GM23338 (cell line): ENCODE results near the gene SLC5A4. TPM values are rescaled to one million over a fixed set of nuclear protein-coding genes. Genes with fewer than 3 reads are reported as not detected.

Experiments used
- ATAC-seq: fragments of 200-7000 bp; cut with Tn5 transposase; 3 replicates; pipeline ENCODE4 v1.9.1; 2020
- DNase-seq: peaks from one replicate; pipeline ENCODE4 v3.0.0-alpha.2; 2015; ENCODE audit warnings: low spot score
- H2AFZ ChIP-seq: fragments of 200-600 bp; sonication (generic); 2 replicates; pipeline ENCODE4 v1.8.0; 2016; ENCODE audit warnings: antibody characterized with exemption, mild to moderate bottlenecking, moderate library complexity
- H3F3A ChIP-seq: fragments of 200-600 bp; sonication (generic); replicated peaks from 2 replicates; pipeline ENCODE4 v1.8.0; 2017; ENCODE audit warnings: antibody characterized with exemption, mixed run types, low read depth
- H3K27ac ChIP-seq: fragments of 200-600 bp; sonication (generic); 2 replicates; pipeline ENCODE4 v1.6.1; 2016; ENCODE audit warnings: low read depth
- H3K27me3 ChIP-seq: fragments of 200-600 bp; sonication (generic); 2 replicates; pipeline ENCODE4 v1.8.0; 2016; ENCODE audit warnings: mild to moderate bottlenecking, mixed run types, moderate library complexity; ENCODE audit not compliant: insufficient read depth
- H3K36me3 ChIP-seq: fragments of 200-600 bp; sonication (generic); 2 replicates; pipeline ENCODE4 v1.8.0; 2016; ENCODE audit warnings: mild to moderate bottlenecking; ENCODE audit not compliant: insufficient read depth
- H3K4me1 ChIP-seq: fragments of 200-600 bp; sonication (generic); 2 replicates; pipeline ENCODE4 v1.8.0; 2016; ENCODE audit warnings: mild to moderate bottlenecking, moderate library complexity; ENCODE audit not compliant: insufficient read depth
- H3K4me2 ChIP-seq: fragments of 200-600 bp; sonication (generic); 2 replicates; pipeline ENCODE4 v1.7.1; 2017; ENCODE audit warnings: mixed run types
- H3K4me3 ChIP-seq: fragments of 200-600 bp; sonication (generic); 2 replicates; pipeline ENCODE4 v1.6.1; 2016; ENCODE audit warnings: mixed run types
- H3K79me2 ChIP-seq: fragments of 200-600 bp; sonication (generic); replicated peaks from 2 replicates; pipeline ENCODE4 v1.8.0; 2017; ENCODE audit warnings: mild to moderate bottlenecking; ENCODE audit not compliant: insufficient read depth
- H3K9me2 ChIP-seq: fragments of 200-600 bp; sonication (generic); 2 replicates; pipeline ENCODE4 v1.8.0; 2017; ENCODE audit not compliant: insufficient read depth
- H4K20me1 ChIP-seq: fragments of 200-600 bp; sonication (generic); replicated peaks from 2 replicates; pipeline ENCODE4 v1.8.0; 2017; ENCODE audit warnings: mild to moderate bottlenecking; ENCODE audit not compliant: insufficient read depth
- H3K27ac Mint-ChIP-seq: 2 replicates; pipeline ENCODE4 v1.8.0; 2020; ENCODE audit warnings: inconsistent platforms, mild to moderate bottlenecking, moderate library complexity, mixed read lengths
- H3K27me3 Mint-ChIP-seq: 3 replicates; pipeline ENCODE4 v1.8.0; 2022; ENCODE audit warnings: low read depth, mild to moderate bottlenecking, moderate library complexity, mixed read lengths, inconsistent platforms; ENCODE audit not compliant: insufficient read depth, poor library complexity
- H3K36me3 Mint-ChIP-seq: 3 replicates; pipeline ENCODE4 v1.8.0; 2021; ENCODE audit warnings: low read depth, mild to moderate bottlenecking, inconsistent platforms, moderate library complexity, mixed read lengths
- H3K4me1 Mint-ChIP-seq: 3 replicates; pipeline ENCODE4 v1.8.0; 2020; ENCODE audit warnings: mild to moderate bottlenecking, inconsistent platforms, mixed read lengths
- H3K4me3 Mint-ChIP-seq: 3 replicates; pipeline ENCODE4 v1.8.0; 2021; ENCODE audit warnings: moderate library complexity, mild to moderate bottlenecking, inconsistent platforms, mixed read lengths
- H3K9me3 Mint-ChIP-seq: 3 replicates; pipeline ENCODE4 v1.8.0; 2020; ENCODE audit warnings: moderate library complexity, mild to moderate bottlenecking, inconsistent platforms, mixed read lengths
- CREB1 ChIP-seq: fragments of 250-450 bp; sonication (Bioruptor Pico); IDR thresholded peaks from 2 replicates; pipeline ENCODE4 v1.5.0; 2020; ENCODE audit warnings: low read depth, mild to moderate bottlenecking, moderate library complexity
- CTCF ChIP-seq, 2 experiments: fragments of 200-600 bp in 1 of 2; sonication (generic) in 1 of 2; conservative IDR thresholded peaks; 2 replicates each; pipeline versions ENCODE4 v1.5.1 to v1.6.1; 2016 to 2017; ENCODE audit warnings: antibody characterized with exemption in 2 of 2, low read depth in 2 of 2, mild to moderate bottlenecking in 2 of 2, moderate library complexity in 1 of 2
- EZH2 ChIP-seq: fragments of 200-600 bp; sonication (generic); IDR thresholded peaks from one replicate; pipeline ENCODE4 v1.8.0; 2017; ENCODE audit warnings: antibody characterized with exemption, mild to moderate bottlenecking, low read depth; ENCODE audit not compliant: unreplicated experiment
- EZH2phosphoT487 ChIP-seq: fragments of 200-600 bp; sonication (generic); IDR thresholded peaks from one replicate; pipeline ENCODE4 v1.8.1; 2018; ENCODE audit warnings: antibody characterized with exemption; ENCODE audit not compliant: unreplicated experiment
- JUNB ChIP-seq: IDR thresholded peaks from one replicate; pipeline ENCODE4 v1.6.1; 2016; ENCODE audit warnings: antibody characterized with exemption; ENCODE audit not compliant: unreplicated experiment
- NANOG ChIP-seq: IDR thresholded peaks from 2 replicates; pipeline ENCODE4 v1.6.1; 2016; ENCODE audit warnings: antibody characterized with exemption, borderline replicate concordance
- POLR2AphosphoS5 ChIP-seq: IDR thresholded peaks from 2 replicates; pipeline ENCODE4 v1.6.1; 2016; ENCODE audit warnings: antibody characterized with exemption, low read depth
- STAT1 ChIP-seq: IDR thresholded peaks from one replicate; pipeline ENCODE4 v1.6.1; 2016; ENCODE audit warnings: antibody characterized with exemption; ENCODE audit not compliant: unreplicated experiment
- ZNF114 ChIP-seq: fragments of 250-450 bp; sonication (Bioruptor Pico); IDR thresholded peaks from 2 replicates; pipeline ENCODE4 v1.5.0; 2020; ENCODE audit warnings: mild to moderate bottlenecking, moderate library complexity
- ZNF331 ChIP-seq: fragments of 250-450 bp; sonication (Bioruptor Pico); IDR thresholded peaks from 2 replicates; pipeline ENCODE4 v1.5.0; 2020; ENCODE audit warnings: low read depth, mild to moderate bottlenecking, moderate library complexity
- polyA plus RNA-seq: library from polyadenylated mRNA; unstranded; fragments of >200 nt; fragmentation: Nextera tagmentation; extraction: Ambion mirVana; gene quantifications from 2 replicates; pipeline ENCODE4 v1.2.1, GENCODE V29; 2016
- total RNA-seq: library from RNA; depleted of rRNA; stranded (reverse); fragments of >200 nt; shearing (Covaris generic); gene quantifications from 2 replicates; pipeline ENCODE4 v1.2.3, GENCODE V29; 2014
- TF ChIP-seq, protein P1 (sequence below): IDR thresholded peaks from 2 replicates; pipeline ENCODE4 v1.6.1; 2016; ENCODE audit warnings: antibody characterized with exemption
- TF ChIP-seq, protein P2 (sequence below): IDR thresholded peaks from one replicate; pipeline ENCODE4 v1.6.1; 2018; ENCODE audit warnings: antibody characterized with exemption; ENCODE audit not compliant: unreplicated experiment
- TF ChIP-seq, protein P3 (sequence below): fragments of 250-450 bp; sonication (Bioruptor Pico); IDR thresholded peaks from 2 replicates; pipeline ENCODE4 v1.5.0; 2020; ENCODE audit warnings: mild to moderate bottlenecking, moderate library complexity

The SLC5A4 gene
- total and polyA plus RNA-seq, 2 experiments from 2014 or later = 0.16 TPM; not detected in 1

DNA sequence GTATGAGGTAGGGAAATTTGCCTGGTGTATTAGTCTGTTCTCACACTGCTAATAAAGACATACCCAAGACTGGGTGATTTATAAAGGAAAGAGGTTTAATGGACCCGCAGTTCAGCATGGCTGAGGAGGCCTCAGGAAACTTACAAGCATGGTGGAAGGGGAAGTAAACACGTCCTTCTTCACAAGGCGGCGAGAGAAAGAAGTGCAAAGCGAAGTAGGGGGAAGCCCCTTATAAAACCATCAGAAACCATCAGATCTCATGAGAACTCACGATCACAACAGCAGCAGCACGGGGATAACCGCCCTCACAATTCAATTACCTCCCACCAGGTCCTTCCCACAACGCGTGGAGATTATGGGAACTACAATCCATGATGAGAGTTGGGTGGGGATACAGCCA is 38.2 kb downstream of the SLC5A4 start:
- no peak overlapping the region for H3K27ac ChIP-seq
- no peaks in the 10 kb centered on the region for H4K20me1 ChIP-seq
- 0 out of 2 replicates have a peak, but pooled peaks cover 5% of the 10 kb centered on the region for H3K27me3 ChIP-seq
- Mint-ChIP-seq H3K27ac (no peak overlapping the region), H3K4me3 (no peak overlapping the region), H3K4me1 (peaks cover 16% of the 10 kb centered on the region), H3K27me3 (peaks cover 6% of the 10 kb centered on the region), H3K36me3 (no peaks in the 10 kb centered on the region; the same call in 2 of the 3 replicates), H3K9me3 (no peaks in the 10 kb centered on the region)
- ATAC-seq (no peak), DNase-seq (no peak)
- no peak overlapping the region for H3K4me2 ChIP-seq
- no peaks in the 10 kb centered on the region for H3K36me3 ChIP-seq
- H3K79me2 ChIP-seq = no peaks in the 10 kb centered on the region
- no peak overlapping the region for H3K4me3 ChIP-seq
- no peaks in the 10 kb centered on the region for H3K4me1 ChIP-seq
- H3K9me2 ChIP-seq = no peaks in the 10 kb centered on the region
- H3F3A ChIP-seq = no peaks in the 10 kb centered on the region
- no peak overlapping the region for H2AFZ ChIP-seq
- TF ChIP-seq JUNB (no peak), CREB1 (no peak), POLR2AphosphoS5 (no peak), STAT1 (no peak), EZH2phosphoT487 (no peak), EZH2 (no peak), ZNF114 (no peak), CTCF (conservative IDR thresholded peaks at IDR 0.05; ENCODE audit: low read depth in 2 of 2) (no peak), ZNF331 (CRISPR knock-in tag) (no peak), NANOG (no peak)
- TF ChIP-seq, protein P1, sequence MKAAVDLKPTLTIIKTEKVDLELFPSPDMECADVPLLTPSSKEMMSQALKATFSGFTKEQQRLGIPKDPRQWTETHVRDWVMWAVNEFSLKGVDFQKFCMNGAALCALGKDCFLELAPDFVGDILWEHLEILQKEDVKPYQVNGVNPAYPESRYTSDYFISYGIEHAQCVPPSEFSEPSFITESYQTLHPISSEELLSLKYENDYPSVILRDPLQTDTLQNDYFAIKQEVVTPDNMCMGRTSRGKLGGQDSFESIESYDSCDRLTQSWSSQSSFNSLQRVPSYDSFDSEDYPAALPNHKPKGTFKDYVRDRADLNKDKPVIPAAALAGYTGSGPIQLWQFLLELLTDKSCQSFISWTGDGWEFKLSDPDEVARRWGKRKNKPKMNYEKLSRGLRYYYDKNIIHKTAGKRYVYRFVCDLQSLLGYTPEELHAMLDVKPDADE = no peak
- TF ChIP-seq, protein P2, sequence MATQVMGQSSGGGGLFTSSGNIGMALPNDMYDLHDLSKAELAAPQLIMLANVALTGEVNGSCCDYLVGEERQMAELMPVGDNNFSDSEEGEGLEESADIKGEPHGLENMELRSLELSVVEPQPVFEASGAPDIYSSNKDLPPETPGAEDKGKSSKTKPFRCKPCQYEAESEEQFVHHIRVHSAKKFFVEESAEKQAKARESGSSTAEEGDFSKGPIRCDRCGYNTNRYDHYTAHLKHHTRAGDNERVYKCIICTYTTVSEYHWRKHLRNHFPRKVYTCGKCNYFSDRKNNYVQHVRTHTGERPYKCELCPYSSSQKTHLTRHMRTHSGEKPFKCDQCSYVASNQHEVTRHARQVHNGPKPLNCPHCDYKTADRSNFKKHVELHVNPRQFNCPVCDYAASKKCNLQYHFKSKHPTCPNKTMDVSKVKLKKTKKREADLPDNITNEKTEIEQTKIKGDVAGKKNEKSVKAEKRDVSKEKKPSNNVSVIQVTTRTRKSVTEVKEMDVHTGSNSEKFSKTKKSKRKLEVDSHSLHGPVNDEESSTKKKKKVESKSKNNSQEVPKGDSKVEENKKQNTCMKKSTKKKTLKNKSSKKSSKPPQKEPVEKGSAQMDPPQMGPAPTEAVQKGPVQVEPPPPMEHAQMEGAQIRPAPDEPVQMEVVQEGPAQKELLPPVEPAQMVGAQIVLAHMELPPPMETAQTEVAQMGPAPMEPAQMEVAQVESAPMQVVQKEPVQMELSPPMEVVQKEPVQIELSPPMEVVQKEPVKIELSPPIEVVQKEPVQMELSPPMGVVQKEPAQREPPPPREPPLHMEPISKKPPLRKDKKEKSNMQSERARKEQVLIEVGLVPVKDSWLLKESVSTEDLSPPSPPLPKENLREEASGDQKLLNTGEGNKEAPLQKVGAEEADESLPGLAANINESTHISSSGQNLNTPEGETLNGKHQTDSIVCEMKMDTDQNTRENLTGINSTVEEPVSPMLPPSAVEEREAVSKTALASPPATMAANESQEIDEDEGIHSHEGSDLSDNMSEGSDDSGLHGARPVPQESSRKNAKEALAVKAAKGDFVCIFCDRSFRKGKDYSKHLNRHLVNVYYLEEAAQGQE = no peak
- TF ChIP-seq, protein P3, sequence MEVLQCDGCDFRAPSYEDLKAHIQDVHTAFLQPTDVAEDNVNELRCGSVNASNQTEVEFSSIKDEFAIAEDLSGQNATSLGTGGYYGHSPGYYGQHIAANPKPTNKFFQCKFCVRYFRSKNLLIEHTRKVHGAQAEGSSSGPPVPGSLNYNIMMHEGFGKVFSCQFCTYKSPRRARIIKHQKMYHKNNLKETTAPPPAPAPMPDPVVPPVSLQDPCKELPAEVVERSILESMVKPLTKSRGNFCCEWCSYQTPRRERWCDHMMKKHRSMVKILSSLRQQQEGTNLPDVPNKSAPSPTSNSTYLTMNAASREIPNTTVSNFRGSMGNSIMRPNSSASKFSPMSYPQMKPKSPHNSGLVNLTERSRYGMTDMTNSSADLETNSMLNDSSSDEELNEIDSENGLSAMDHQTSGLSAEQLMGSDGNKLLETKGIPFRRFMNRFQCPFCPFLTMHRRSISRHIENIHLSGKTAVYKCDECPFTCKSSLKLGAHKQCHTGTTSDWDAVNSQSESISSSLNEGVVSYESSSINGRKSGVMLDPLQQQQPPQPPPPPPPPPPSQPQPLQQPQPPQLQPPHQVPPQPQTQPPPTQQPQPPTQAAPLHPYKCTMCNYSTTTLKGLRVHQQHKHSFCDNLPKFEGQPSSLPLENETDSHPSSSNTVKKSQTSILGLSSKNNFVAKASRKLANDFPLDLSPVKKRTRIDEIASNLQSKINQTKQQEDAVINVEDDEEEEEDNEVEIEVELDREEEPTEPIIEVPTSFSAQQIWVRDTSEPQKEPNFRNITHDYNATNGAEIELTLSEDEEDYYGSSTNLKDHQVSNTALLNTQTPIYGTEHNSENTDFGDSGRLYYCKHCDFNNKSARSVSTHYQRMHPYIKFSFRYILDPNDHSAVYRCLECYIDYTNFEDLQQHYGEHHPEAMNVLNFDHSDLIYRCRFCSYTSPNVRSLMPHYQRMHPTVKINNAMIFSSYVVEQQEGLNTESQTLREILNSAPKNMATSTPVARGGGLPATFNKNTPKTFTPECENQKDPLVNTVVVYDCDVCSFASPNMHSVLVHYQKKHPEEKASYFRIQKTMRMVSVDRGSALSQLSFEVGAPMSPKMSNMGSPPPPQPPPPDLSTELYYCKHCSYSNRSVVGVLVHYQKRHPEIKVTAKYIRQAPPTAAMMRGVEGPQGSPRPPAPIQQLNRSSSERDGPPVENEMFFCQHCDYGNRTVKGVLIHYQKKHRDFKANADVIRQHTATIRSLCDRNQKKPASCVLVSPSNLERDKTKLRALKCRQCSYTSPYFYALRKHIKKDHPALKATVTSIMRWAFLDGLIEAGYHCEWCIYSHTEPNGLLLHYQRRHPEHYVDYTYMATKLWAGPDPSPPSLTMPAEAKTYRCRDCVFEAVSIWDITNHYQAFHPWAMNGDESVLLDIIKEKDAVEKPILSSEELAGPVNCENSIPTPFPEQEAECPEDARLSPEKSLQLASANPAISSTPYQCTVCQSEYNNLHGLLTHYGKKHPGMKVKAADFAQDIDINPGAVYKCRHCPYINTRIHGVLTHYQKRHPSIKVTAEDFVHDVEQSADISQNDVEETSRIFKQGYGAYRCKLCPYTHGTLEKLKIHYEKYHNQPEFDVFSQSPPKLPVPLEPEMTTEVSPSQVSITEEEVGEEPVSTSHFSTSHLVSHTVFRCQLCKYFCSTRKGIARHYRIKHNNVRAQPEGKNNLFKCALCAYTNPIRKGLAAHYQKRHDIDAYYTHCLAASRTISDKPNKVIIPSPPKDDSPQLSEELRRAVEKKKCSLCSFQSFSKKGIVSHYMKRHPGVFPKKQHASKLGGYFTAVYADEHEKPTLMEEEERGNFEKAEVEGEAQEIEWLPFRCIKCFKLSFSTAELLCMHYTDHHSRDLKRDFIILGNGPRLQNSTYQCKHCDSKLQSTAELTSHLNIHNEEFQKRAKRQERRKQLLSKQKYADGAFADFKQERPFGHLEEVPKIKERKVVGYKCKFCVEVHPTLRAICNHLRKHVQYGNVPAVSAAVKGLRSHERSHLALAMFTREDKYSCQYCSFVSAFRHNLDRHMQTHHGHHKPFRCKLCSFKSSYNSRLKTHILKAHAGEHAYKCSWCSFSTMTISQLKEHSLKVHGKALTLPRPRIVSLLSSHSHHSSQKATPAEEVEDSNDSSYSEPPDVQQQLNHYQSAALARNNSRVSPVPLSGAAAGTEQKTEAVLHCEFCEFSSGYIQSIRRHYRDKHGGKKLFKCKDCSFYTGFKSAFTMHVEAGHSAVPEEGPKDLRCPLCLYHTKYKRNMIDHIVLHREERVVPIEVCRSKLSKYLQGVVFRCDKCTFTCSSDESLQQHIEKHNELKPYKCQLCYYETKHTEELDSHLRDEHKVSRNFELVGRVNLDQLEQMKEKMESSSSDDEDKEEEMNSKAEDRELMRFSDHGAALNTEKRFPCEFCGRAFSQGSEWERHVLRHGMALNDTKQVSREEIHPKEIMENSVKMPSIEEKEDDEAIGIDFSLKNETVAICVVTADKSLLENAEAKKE (CRISPR knock-in tag) = no peak
